GM21360 (cell line): ENCODE results near the gene SBK2.
"Not testable (repeated sequence)": the region's sequence is repeated elsewhere in the genome, so short reads cannot be mapped to it uniquely, and the experiment has no call there.

Experiments
- ATAC-seq: cut with Tn5 transposase; IDR thresholded peaks from one replicate; pipeline ENCODE4 v1.9.1; 2021; ENCODE audit warnings: mild to moderate bottlenecking, moderate library complexity; ENCODE audit not compliant: unreplicated experiment

SBK2 gene, protein sequence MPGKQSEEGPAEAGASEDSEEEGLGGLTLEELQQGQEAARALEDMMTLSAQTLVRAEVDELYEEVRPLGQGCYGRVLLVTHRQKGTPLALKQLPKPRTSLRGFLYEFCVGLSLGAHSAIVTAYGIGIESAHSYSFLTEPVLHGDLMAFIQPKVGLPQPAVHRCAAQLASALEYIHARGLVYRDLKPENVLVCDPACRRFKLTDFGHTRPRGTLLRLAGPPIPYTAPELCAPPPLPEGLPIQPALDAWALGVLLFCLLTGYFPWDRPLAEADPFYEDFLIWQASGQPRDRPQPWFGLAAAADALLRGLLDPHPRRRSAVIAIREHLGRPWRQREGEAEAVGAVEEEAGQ

GRCh38 chr19:55536951-55537740, at the start of gene SBK2:
Gene SBK2, minus strand, starts transcription at chr19:55537133. Its CDS starts 839 bp downstream, at chr19:55536294.
- no peak for ATAC-seq

DNA sequence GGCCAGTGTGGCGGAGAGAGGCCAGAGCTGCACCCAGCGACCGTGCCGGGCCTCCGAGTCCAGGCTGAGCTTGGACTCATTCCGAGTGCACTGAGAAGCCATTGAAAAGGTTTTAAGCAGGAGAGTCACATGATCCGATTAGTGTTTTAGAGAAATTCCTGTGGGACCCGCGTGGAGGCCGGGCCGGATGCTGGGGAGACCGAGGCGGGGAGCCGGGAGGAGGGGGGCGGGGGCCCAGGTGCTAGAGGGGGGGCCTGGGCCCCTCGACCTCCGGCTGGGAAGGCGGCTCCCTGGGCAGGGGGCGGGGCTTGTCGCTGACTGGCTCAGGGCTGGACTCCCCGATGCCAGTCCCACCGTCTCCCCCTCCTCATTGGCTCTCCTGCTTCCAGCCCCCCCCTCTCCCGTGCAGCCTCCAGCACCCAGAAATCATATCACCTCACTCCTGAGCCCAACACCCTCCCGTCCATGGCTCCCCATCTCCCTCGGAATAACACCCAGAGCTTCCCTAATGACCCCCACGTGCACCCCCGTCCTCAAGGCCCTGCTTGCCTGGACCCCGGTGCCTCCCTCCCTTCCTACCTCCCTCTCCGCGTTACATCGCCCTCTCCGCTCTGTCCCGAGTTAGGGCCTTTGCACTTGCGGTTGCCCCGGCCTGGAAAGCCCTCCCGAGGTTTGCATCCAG, 48.9 kb upstream of the SBK2 start:
- no peak for ATAC-seq

GRCh38 chr19:55584871-55585270, 47.9 kb upstream of the SBK2 start:
- no peak for ATAC-seq

DNA sequence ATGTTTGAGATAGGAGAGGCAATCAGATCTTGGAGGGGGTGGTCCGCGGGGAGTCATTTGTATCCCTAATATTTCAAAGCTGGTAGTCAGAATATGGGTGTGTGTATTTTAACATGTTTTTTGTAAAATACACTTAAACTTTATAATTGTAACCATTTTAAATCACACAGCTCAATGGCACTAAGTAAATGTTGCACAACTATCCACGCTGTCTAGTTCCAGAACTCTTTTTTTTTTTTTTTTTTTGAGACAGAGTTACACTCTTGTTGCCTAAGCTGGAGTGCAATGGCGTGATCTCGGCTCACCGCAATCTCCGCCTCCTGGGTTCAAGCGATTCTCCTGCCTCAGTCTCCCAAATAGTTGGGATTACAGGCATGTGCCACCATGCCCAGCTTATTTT, 47.0 kb upstream of the SBK2 start:
- ATAC-seq, result not testable (repeated sequence)

DNA sequence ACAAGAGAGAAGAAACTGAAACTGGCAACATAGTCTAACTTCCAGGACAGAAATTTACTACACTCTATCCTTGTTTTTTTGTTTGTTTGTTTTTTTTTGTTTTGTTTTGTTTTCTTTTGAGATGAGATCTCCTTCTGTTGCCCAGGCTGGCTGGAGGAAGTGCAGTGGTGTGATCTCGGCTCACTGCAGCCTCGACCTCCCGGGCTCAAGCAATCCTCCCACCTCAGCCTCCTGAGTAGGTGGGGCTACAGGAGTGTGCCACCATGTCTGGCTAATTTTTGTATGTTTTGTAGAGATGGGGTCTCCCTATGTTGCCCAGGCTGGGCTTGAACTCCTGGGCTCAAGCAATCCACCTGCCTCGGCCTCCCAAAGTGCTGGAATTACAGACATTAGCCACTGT, 45.4 kb upstream of the SBK2 start:
- ATAC-seq, result not testable (repeated sequence)

DNA sequence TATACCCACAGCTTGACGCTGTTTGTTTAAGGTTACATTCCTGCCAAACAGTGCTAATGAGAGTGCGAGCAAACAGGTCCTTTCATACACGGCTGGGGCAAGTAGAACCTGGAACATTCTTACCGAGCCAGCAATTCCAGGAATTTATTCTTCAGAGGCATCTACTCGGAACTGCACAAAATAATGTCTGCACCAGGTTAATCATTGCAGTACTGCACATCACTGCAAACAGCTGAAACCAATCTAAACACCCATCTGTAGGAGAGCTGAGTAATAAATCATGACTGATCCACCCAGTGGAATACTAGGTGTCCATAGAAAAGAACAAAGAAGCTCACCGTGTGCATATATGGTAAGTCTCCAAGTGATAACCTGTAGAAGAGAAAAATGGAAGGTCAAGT, 44.9 kb upstream of the SBK2 start:
- no peak for ATAC-seq

- no peak for ATAC-seq
These were observed 44.4 kb upstream of the SBK2 start for GRCh38 chr19:55581145-55581822.

DNA sequence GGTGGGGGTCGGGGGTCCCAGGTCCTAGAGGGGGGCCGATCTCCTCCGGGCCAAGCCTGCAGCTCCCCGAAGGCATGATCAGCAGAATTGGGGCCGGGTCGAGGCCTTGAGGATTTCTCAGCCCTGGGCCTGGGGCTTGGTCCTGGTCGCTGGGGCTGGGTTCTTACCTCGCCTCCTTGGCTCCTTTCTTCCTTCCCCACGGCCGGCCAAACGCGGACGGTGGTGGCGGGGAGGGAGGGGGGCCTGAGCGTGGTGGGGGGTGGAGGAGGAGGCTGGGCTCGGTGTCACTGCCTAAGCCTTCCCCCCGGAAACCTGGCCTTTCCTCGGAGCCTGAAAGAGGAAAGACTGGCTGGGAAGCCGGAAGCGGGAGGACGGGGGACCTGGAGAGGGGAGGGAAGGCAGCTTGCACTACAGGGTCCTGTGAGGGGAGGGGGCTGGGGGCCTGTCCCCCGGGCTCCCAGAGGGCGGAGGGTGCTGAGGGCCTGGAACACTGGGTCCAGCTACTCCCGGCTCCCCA, 43.8 kb upstream of the SBK2 start, which contains the start of gene ZNF579:
Gene ZNF579, minus strand, starts transcription at position 221 of the 517 bp plus-strand sequence. CDS start 1,209 bp downstream, outside the sequence.
- ATAC-seq, result no peak

DNA sequence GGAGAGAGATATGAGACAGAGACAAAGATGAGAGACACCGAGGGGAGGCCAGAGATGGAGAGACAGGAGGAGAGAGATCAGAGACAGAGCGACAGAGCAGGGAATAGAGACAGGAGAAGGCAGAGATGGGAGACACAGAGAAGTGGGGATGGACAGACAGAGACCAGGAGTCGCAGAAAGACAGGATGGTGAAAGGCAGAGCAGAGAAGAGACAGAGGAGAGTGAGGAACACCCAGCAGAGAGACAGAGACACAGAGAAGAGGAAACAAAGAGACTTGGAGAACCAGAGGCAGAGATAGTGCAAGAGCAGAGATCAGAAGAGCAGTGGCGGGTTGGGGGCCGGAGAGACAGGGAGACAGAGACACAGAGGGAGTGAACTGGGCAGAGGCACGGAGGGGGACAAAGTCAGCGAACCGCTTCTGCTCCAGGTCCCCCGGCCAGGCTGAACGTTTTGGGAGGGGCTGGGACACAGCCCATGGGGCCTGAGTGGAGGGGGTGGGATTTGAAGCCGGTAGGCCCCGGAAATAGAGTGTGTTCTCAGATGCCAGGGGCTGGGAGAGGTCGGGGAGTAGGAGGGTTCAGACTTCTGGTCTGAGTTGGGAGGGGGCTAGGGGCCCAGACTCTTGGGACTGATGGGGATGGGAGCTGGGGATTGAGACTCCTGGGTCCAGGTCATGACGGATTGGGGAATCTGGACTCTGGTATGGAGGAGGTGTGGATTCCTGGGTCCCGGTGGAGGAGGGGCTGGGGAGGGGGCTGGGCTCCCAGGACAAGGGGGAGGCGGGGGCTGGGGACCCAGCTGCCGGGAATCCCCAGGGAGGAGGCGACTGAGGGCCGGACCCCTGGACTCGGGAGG, 43.1 kb upstream of the SBK2 start:
- ATAC-seq, result no peak

GRCh38 chr19:55578761-55579747, 42.1 kb upstream of the SBK2 start:
- no peak for ATAC-seq

GRCh38 chr19:55578031-55578760, 41.3 kb upstream of the SBK2 start:
- ATAC-seq, result no peak

- no peak for ATAC-seq
These were observed 39.8 kb upstream of the SBK2 start for GRCh38 chr19:55576746-55577145.

GRCh38 chr19:55573929-55574328, 37.0 kb upstream of the SBK2 start:
- not testable (repeated sequence) for ATAC-seq

GRCh38 chr19:55569477-55569876, 32.5 kb upstream of the SBK2 start:
- ATAC-seq, result not testable (repeated sequence)

DNA sequence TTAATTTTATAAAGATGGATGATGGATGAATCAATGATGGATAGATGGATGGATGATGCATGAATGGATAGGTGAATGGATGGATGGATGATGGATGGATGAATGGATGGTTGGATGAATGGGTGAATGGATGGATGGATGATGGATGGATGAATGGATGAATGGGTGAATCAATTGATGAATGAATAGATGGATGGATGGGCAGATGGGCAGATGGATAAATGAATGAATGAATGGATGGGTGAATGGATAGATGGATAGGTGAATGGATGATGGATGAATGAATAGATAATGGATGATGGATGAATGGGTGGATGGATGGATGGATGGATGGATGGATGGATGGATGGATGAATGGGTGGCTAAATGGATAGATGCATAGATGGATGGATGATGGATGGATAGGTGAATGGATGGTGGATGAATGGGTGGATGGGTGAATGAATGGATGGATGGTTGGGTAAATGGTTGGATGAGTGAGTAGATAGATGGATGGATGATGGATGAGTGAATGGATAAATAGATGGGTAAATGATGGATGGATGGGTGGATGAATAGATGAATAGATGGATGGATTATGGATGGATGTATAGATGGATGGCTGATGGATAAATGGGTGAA, 30.9 kb upstream of the SBK2 start:
- ATAC-seq, result no peak

DNA sequence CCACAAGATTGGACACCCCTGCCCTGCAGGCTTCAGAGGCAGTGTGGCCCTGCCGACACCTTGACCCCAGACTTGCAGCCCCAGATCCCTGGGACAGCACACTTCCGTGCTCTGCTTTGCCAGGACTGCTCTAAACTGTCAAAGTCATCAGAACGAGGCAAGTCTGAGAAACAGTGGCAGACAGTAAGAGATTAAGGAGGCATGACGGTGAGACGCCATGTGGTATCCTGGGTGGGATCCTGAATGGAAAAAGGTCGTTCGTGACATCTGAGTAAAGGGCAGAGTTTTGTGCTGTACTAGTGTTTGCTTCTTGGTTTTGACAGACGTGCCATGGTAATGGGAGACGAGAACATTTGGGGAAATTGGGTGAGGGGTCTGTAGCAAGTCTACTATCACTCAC, 29.9 kb upstream of the SBK2 start:
- ATAC-seq, result no peak

- no peak for ATAC-seq
These were observed 26.3 kb upstream of the SBK2 start for GRCh38 chr19:55563261-55563690.
